A673 (cell line): ENCODE data around the gene IP6K1.
"Not testable (repeated sequence)": the region's sequence is repeated elsewhere in the genome, so short reads cannot be mapped to it uniquely, and the experiment has no call there.

Source experiments
- EZH2 ChIP-seq: fragments of 200-600 bp; sonication (generic); IDR thresholded peaks from 2 replicates; pipeline ENCODE4 v1.6.1; 2017; ENCODE audit warnings: borderline replicate concordance, low read depth, mild to moderate bottlenecking, mixed read lengths, antibody characterized with exemption, low read length; ENCODE audit not compliant: poor library complexity, severe bottlenecking
- TF ChIP-seq, protein P1 (sequence below): fragments of 300-800, 200-600 bp; sonication (generic); conservative IDR thresholded peaks from 2 replicates; pipeline ENCODE4 v1.5.1; 2017; ENCODE audit warnings: low read depth, mild to moderate bottlenecking, antibody characterized with exemption, low read length, moderate library complexity, mixed read lengths

DNA sequence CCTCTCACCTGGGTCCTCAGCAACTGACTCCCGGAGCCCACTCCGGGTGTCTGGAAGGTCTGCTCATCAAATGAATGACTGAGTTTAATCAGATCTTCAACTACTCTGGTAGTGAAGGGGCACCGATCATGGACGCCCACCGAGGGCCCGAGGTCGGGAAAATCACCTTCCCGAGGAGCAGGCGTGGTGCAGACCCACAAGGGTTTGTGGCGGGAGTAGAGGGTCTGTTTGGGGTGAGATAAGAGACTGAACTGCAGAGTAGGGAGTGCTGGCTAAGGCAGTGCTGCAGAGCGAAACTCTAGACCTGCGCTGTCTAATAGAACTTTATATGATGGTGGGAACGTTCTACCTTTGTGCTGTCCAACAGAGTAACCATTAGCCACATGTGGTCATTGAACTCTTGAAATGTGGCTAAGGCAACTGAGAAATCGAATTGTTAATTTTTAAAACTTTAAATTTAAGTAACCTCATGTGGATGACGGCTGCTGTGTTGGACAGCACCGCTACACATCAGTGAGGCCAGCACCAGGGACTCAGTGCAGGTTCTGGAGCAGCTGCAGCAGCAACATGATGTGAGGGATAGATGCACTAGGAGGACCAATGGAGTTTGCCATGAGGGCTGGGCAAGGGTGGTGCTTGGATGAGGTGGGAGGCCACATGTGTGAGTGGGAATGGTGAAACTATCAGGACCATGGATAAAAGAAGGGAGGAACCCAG is 96.3 kb downstream of the IP6K1 start:
- TF ChIP-seq, protein P1, sequence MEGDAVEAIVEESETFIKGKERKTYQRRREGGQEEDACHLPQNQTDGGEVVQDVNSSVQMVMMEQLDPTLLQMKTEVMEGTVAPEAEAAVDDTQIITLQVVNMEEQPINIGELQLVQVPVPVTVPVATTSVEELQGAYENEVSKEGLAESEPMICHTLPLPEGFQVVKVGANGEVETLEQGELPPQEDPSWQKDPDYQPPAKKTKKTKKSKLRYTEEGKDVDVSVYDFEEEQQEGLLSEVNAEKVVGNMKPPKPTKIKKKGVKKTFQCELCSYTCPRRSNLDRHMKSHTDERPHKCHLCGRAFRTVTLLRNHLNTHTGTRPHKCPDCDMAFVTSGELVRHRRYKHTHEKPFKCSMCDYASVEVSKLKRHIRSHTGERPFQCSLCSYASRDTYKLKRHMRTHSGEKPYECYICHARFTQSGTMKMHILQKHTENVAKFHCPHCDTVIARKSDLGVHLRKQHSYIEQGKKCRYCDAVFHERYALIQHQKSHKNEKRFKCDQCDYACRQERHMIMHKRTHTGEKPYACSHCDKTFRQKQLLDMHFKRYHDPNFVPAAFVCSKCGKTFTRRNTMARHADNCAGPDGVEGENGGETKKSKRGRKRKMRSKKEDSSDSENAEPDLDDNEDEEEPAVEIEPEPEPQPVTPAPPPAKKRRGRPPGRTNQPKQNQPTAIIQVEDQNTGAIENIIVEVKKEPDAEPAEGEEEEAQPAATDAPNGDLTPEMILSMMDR: not testable (repeated sequence)
- not testable (repeated sequence) for TF ChIP-seq EZH2
